Stomach smooth muscle (tissue), 2 donors: ENCODE measurements around the gene POLR1F.

ENCODE experiments used
- H3K27ac ChIP-seq: one replicate; pipeline ENCODE4 v1.7.0; 2013; ENCODE audit warnings: mild to moderate bottlenecking, low read length, inconsistent platforms
- H3K27me3 ChIP-seq, 2 donors: one replicate each; pipeline ENCODE4 v1.7.0; 2013; ENCODE audit warnings: low read length in 2 of 2; ENCODE audit not compliant: insufficient read depth in 2 of 2, control insufficient read depth in 1 of 2
- H3K36me3 ChIP-seq, 2 donors: one replicate each; pipeline ENCODE4 v1.7.0; 2013; ENCODE audit warnings: low read length in 2 of 2; ENCODE audit not compliant: control insufficient read depth in 2 of 2, insufficient read depth in 2 of 2
- H3K4me1 ChIP-seq: one replicate; pipeline ENCODE4 v1.7.0; 2013; ENCODE audit warnings: low read length; ENCODE audit not compliant: control insufficient read depth, insufficient read depth
- H3K4me3 ChIP-seq, 2 donors: one replicate each; pipeline ENCODE4 v1.7.0; 2013; ENCODE audit warnings: low read length in 2 of 2
- H3K9ac ChIP-seq, 2 donors: one replicate each; pipeline ENCODE4 v1.7.0; 2013; ENCODE audit warnings: low read length in 2 of 2, mild to moderate bottlenecking in 1 of 2
- H3K9me3 ChIP-seq, 2 donors: one replicate each; pipeline ENCODE4 v1.7.0; 2013; ENCODE audit warnings: low read length in 2 of 2; ENCODE audit not compliant: control insufficient read depth in 2 of 2
- donor health status: healthy.
- donor health status: Pancreatic carcinoma.

POLR1F gene

GRCh38 chr7:19677180-19677579, 31.7 kb downstream of the POLR1F start:
- no peaks in the 10 kb centered on the region for H3K9me3 ChIP-seq

GRCh38 chr7:19675816-19676215, 33.0 kb downstream of the POLR1F start:
- H3K9me3 ChIP-seq: no peaks in the 10 kb centered on the region
- H3K4me3 ChIP-seq: no peak overlapping the region
- H3K9ac ChIP-seq: no peak overlapping the region
- no peaks in the 10 kb centered on the region for H3K27me3 ChIP-seq
- no peaks in the 10 kb centered on the region for H3K36me3 ChIP-seq
- H3K27ac ChIP-seq: no peak overlapping the region
- H3K4me1 ChIP-seq: no peaks in the 10 kb centered on the region

More at GRCh38 chr7:19677180-19677579, 31.7 kb downstream of the POLR1F start:
- Histone ChIP-seq H3K4me3 (no peak overlapping the region), H3K9ac (no peak overlapping the region), H3K4me1 (no peaks in the 10 kb centered on the region), H3K27ac (no peak overlapping the region), H3K36me3 (no peaks in the 10 kb centered on the region), H3K27me3 (no peaks in the 10 kb centered on the region)

DNA sequence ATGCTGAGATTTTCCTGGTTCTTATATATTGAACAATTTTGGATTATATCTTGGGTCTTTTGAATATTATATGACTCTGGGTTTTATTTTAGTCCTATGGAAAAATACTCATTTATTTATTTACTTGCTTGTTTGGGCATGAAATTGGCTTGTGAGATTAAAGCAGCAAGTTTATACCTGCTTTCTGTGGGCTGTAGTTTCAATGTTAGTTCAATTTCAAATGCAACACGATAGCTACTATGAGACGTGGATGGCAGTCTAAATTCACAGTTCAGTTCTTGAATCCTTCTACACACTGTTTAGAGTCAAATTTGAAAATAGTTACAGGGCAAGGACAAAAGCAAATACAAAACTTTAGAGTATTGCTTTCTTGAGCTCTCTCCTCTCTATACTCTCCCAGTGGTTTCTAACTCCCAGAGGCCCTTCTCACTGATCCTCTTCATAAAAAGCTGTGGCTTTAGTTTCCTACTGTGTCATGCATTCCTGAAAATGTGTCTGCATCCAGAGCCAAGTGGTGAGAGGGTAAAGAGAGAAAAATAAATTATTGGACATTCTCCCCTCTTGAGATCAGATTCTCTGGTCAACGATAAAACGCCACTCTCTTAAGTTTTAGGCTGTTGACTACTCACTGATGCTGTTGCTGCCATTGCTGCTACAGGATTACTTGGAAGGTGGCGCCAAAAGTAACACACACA, 34.4 kb downstream of the POLR1F start:
- Histone ChIP-seq H3K4me1 (no peaks in the 10 kb centered on the region), H3K27me3 (no peaks in the 10 kb centered on the region), H3K9ac (no peak overlapping the region), H3K4me3 (no peak overlapping the region), H3K36me3 (no peaks in the 10 kb centered on the region), H3K27ac (no peak overlapping the region), H3K9me3 (no peaks in the 10 kb centered on the region)

- Histone ChIP-seq H3K9ac (no peak overlapping the region), H3K36me3 (no peaks in the 10 kb centered on the region), H3K27me3 (no peaks in the 10 kb centered on the region), H3K9me3 (no peaks in the 10 kb centered on the region), H3K27ac (no peak overlapping the region), H3K4me3 (no peak overlapping the region), H3K4me1 (no peaks in the 10 kb centered on the region)
Measured at GRCh38 chr7:19670806-19671205, 38.0 kb downstream of the POLR1F start.

DNA sequence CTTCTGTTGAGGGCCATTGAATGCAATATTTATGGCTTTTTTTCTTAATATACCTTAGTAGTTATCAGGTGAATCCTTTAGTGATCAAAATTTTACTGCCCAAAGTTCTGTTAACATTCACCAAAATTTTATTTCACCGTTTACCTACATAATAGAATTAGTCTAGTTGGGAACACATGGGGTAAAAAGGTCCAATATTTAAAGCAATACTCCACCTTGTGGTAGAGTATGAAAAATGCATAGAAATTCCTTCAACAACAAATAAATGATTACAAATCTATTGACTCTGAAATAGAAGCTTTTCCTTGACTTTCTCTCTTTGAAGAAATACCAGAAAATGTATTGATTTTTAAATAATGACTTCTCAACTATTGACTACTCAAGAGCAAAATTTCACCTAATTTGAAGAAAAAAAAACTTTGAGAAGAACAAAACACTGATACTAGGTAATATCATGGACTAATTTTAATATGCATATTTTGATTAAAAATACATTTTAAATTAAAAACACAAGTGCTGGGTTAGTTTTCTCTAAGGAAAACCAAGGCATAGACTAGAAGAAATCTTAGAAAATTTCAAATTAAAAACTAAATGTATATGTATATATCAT, 43.3 kb downstream of the POLR1F start:
- Histone ChIP-seq H3K4me1 (no peaks in the 10 kb centered on the region), H3K27me3 (no peaks in the 10 kb centered on the region), H3K27ac (no peak overlapping the region), H3K4me3 (no peak overlapping the region), H3K36me3 (no peaks in the 10 kb centered on the region), H3K9ac (no peak overlapping the region), H3K9me3 (no peaks in the 10 kb centered on the region)

DNA sequence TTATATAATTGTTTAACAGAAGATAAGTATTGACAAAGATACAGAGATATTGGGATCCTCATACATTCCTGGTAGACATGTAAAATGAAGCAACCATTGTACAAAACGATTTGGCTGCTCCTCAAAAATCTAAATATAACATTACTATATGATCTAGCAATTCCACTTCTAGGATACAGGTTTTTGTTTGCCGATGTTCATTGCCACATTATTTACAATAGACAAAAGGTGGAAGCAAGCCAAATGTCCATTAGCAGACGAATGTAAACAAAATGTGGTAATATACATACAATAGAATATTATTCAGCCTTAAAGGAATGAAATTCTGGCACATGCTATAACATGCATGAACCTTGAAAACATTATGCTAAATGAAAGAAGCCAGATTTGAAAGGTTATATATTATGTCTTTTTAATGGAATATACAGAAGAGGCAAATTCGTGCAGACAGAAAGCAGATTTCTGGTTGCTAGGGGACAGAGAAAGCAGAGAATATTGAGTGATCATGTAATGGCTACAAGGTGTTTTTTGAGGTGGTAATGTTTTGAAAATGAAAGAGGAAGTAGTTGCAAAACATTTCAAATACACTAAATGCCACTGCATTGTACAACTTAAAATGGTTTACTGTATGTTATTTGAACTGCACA, 44.9 kb downstream of the POLR1F start:
- H3K4me1 ChIP-seq: no peaks in the 10 kb centered on the region
- H3K4me3 ChIP-seq: no peak overlapping the region
- H3K27me3 ChIP-seq: no peaks in the 10 kb centered on the region
- H3K9ac ChIP-seq: no peak overlapping the region
- no peaks in the 10 kb centered on the region for H3K9me3 ChIP-seq
- H3K36me3 ChIP-seq: no peaks in the 10 kb centered on the region
- no peak overlapping the region for H3K27ac ChIP-seq

DNA sequence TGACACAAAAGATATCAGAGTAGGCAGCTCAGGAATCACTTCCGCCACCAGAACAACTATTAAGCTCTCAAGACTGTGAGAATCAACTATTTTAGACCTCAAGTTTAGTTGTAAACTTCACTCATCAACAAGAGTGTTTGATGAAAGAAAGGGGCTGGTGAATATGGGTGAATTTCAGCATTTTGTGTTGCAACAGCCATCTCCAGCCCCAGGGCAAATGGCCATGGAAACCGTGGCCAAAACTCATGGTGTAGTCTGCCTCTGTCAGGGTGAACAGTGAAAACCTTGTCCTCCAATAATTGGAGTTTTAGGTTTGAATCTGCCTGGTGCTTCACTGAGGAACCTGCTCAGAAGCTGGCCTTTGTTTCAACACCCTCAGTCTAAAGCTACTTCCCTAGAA, 60.0 kb downstream of the POLR1F start:
- Histone ChIP-seq H3K27ac (no peak overlapping the region), H3K36me3 (no peaks in the 10 kb centered on the region), H3K9ac (no peak overlapping the region), H3K9me3 (peaks cover 0 to 4% of the 10 kb centered on the region in 2 donors), H3K27me3 (no peaks in the 10 kb centered on the region), H3K4me3 (no peak overlapping the region), H3K4me1 (no peaks in the 10 kb centered on the region)
